ENCODE data around the gene SP1.
A peak's percentile ranks its signal among the peaks of the same experiment; 100 is the strongest.
"Not testable (repeated sequence)": the region's sequence is repeated elsewhere in the genome, so short reads cannot be mapped to it uniquely, and the experiment has no call there.

SP1 gene

DNA sequence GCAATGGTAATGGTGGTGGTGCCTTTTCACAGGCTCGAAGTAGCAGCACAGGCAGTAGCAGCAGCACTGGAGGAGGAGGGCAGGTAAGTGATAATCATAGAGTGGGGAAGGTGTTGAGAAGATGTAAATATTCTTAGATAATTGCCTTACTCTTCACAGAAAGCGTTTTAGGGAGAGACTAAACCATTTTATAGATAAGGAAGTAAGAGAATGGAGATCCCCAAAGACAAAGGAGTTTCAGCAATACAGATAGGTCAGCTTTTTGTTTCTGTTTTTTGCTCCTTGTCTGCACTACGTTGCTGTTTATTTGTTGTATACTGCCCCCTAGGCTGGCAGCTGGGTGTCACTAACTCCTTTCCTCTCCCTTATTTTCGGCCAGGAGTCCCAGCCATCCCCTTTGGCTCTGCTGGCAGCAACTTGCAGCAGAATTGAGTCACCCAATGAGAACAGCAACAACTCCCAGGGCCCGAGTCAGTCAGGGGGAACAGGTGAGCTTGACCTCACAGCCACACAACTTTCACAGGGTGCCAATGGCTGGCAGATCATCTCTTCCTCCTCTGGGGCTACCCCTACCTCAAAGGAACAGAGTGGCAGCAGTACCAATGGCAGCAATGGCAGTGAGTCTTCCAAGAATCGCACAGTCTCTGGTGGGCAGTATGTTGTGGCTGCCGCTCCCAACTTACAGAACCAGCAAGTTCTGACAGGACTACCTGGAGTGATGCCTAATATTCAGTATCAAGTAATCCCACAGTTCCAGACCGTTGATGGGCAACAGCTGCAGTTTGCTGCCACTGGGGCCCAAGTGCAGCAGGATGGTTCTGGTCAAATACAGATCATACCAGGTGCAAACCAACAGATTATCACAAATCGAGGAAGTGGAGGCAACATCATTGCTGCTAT is 2.0 kb downstream of the SP1 start:
- Histone ChIP-seq H3K36me3 (ENCODE audit: control insufficient read depth, insufficient read depth, low read length) (peaks cover 39% of the 10 kb centered on the region), H3K4me1 (ENCODE audit: control insufficient read depth, insufficient read depth, low read length) (peaks cover 35% of the 10 kb centered on the region), H3K27ac (ENCODE audit: low read depth, low read length) (peak overlapping the region; percentile 90), H3K4me3 (ENCODE audit: low read depth, low read length) (peak overlapping the region; percentile 76), H3K9me3 (ENCODE audit: control insufficient read depth, insufficient read depth, low read depth, low read length) (no peaks in the 10 kb centered on the region), H3K27me3 (ENCODE audit: control insufficient read depth, insufficient read depth, low read length) (no peaks in the 10 kb centered on the region), H3K9ac (ENCODE audit: low read length) (peak overlapping the region; percentile 82)

- H3K36me3 ChIP-seq (ENCODE audit: control insufficient read depth, insufficient read depth, low read length) = peaks cover 48% of the 10 kb centered on the region
- H3K9me3 ChIP-seq (ENCODE audit: control insufficient read depth, insufficient read depth, low read depth, low read length) = no peaks in the 10 kb centered on the region
- peak overlapping the region; percentile 35; the same call in 1 of the 2 replicates for H3K4me3 ChIP-seq (ENCODE audit: low read depth, low read length)
- peaks cover 33% of the 10 kb centered on the region for H3K4me1 ChIP-seq (ENCODE audit: control insufficient read depth, insufficient read depth, low read length)
- no peak overlapping the region for H3K27ac ChIP-seq (ENCODE audit: low read depth, low read length)
- H3K9ac ChIP-seq (ENCODE audit: low read length) = no peak overlapping the region
- no peaks in the 10 kb centered on the region for H3K27me3 ChIP-seq (ENCODE audit: control insufficient read depth, insufficient read depth, low read length)
These were observed 3.3 kb downstream of the SP1 start for GRCh38 chr12:53383258-53383657.

- H3K4me3 ChIP-seq (ENCODE audit: low read depth, low read length); H3K27ac ChIP-seq (ENCODE audit: low read depth, low read length); H3K27me3 ChIP-seq (ENCODE audit: control insufficient read depth, insufficient read depth, low read length); H3K9me3 ChIP-seq (ENCODE audit: control insufficient read depth, insufficient read depth, low read depth, low read length); H3K9ac ChIP-seq (ENCODE audit: low read length): not testable (repeated sequence)
- Histone ChIP-seq H3K4me1 (ENCODE audit: control insufficient read depth, insufficient read depth, low read length) (peaks cover 20% of the 10 kb centered on the region), H3K36me3 (ENCODE audit: control insufficient read depth, insufficient read depth, low read length) (peaks cover 60% of the 10 kb centered on the region)
These were observed 6.4 kb downstream of the SP1 start for GRCh38 chr12:53386381-53386780.

DNA sequence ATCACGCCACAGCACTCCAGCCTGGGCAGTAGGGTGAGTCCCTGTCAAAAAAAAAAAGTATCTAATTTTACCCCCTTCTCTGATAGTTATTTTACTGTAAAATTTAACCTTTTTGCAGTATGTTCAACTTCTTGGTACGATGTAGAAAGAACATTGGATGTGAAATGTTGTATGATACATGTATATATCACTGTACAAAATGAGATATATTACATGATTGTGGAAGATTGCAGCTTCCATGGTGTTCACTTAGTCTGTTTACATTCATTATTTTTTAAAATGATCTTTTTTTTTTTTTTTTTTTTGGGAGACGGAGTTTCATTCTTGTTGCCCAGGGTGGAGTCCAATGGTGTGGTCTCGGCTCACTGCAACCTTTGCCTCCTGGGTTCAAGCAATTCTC is 9.0 kb downstream of the SP1 start:
- H3K27me3 ChIP-seq (ENCODE audit: control insufficient read depth, insufficient read depth, low read length) = no peaks in the 10 kb centered on the region
- H3K4me1 ChIP-seq (ENCODE audit: control insufficient read depth, insufficient read depth, low read length) = no peaks in the 10 kb centered on the region
- H3K4me3 ChIP-seq (ENCODE audit: low read depth, low read length) = no peak overlapping the region
- no peak overlapping the region for H3K27ac ChIP-seq (ENCODE audit: low read depth, low read length)
- no peak overlapping the region for H3K9ac ChIP-seq (ENCODE audit: low read length)
- no peaks in the 10 kb centered on the region for H3K9me3 ChIP-seq (ENCODE audit: control insufficient read depth, insufficient read depth, low read depth, low read length)
- H3K36me3 ChIP-seq (ENCODE audit: control insufficient read depth, insufficient read depth, low read length) = peaks cover 37% of the 10 kb centered on the region

GRCh38 chr12:53389702-53390101 is 9.7 kb downstream of the SP1 start:
- no peak overlapping the region for H3K27ac ChIP-seq (ENCODE audit: low read depth, low read length)
- no peaks in the 10 kb centered on the region for H3K4me1 ChIP-seq (ENCODE audit: control insufficient read depth, insufficient read depth, low read length)
- no peak overlapping the region for H3K4me3 ChIP-seq (ENCODE audit: low read depth, low read length)
- no peak overlapping the region for H3K9ac ChIP-seq (ENCODE audit: low read length)
- peaks cover 32% of the 10 kb centered on the region for H3K36me3 ChIP-seq (ENCODE audit: control insufficient read depth, insufficient read depth, low read length)
- H3K27me3 ChIP-seq (ENCODE audit: control insufficient read depth, insufficient read depth, low read length) = no peaks in the 10 kb centered on the region
- H3K9me3 ChIP-seq (ENCODE audit: control insufficient read depth, insufficient read depth, low read depth, low read length) = no peaks in the 10 kb centered on the region

DNA sequence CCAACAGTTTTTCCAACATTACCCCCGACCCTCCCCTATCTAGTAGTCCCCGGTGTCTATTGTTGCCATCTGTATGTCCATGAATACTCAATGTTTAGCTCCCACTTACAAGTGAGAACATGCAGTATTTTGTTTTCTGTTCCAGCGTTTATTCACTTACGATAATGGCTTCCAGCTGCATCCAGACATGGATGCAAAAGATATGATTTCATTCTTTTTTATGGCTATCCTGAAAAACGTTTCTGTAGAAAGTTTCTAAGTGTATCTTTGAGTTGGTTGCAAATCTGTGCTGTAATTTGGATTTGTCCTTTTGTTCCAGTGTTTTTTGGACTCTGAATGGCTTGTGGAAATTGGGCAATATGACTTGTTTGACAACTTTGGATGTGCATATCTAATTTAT is 11.7 kb downstream of the SP1 start:
- Histone ChIP-seq H3K36me3 (ENCODE audit: control insufficient read depth, insufficient read depth, low read length) (peaks cover 22% of the 10 kb centered on the region), H3K27ac (ENCODE audit: low read depth, low read length) (no peak overlapping the region), H3K27me3 (ENCODE audit: control insufficient read depth, insufficient read depth, low read length) (no peaks in the 10 kb centered on the region), H3K4me1 (ENCODE audit: control insufficient read depth, insufficient read depth, low read length) (no peaks in the 10 kb centered on the region), H3K9me3 (ENCODE audit: control insufficient read depth, insufficient read depth, low read depth, low read length) (no peaks in the 10 kb centered on the region), H3K9ac (ENCODE audit: low read length) (no peak overlapping the region), H3K4me3 (ENCODE audit: low read depth, low read length) (no peak overlapping the region)

GRCh38 chr12:53399896-53400295 is 19.9 kb downstream of the SP1 start:
- Histone ChIP-seq H3K36me3 (ENCODE audit: control insufficient read depth, insufficient read depth, low read length) (peaks cover 14% of the 10 kb centered on the region), H3K4me1 (ENCODE audit: control insufficient read depth, insufficient read depth, low read length) (no peaks in the 10 kb centered on the region), H3K27me3 (ENCODE audit: control insufficient read depth, insufficient read depth, low read length) (no peaks in the 10 kb centered on the region), H3K9ac (ENCODE audit: low read length) (no peak overlapping the region), H3K9me3 (ENCODE audit: control insufficient read depth, insufficient read depth, low read depth, low read length) (no peaks in the 10 kb centered on the region), H3K27ac (ENCODE audit: low read depth, low read length) (no peak overlapping the region), H3K4me3 (ENCODE audit: low read depth, low read length) (no peak overlapping the region)

DNA sequence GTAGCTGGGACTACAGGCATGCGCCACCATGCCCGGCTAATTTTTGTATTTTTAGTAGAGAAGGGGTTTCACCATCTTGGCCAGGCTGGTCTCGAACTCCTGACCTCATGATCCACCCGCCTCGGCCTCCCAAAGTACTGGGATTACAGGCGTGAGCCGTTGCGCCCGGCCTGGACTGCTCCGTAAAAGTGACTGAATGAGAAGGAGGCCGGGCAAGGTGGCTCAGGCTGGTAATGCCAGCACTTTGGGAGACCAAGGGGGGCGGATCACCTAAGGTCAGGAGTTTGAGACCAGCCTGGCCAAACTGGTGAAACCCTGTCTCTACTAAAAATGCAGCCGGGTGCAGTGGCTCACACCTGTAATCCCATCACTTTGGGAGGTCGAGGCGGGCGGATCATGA is 22.4 kb downstream of the SP1 start:
- H3K4me1 ChIP-seq (ENCODE audit: control insufficient read depth, insufficient read depth, low read length); H3K4me3 ChIP-seq (ENCODE audit: low read depth, low read length); H3K27me3 ChIP-seq (ENCODE audit: control insufficient read depth, insufficient read depth, low read length); H3K27ac ChIP-seq (ENCODE audit: low read depth, low read length); H3K9ac ChIP-seq (ENCODE audit: low read length); H3K9me3 ChIP-seq (ENCODE audit: control insufficient read depth, insufficient read depth, low read depth, low read length): not testable (repeated sequence)
- H3K36me3 ChIP-seq (ENCODE audit: control insufficient read depth, insufficient read depth, low read length) = peaks cover 20% of the 10 kb centered on the region

DNA sequence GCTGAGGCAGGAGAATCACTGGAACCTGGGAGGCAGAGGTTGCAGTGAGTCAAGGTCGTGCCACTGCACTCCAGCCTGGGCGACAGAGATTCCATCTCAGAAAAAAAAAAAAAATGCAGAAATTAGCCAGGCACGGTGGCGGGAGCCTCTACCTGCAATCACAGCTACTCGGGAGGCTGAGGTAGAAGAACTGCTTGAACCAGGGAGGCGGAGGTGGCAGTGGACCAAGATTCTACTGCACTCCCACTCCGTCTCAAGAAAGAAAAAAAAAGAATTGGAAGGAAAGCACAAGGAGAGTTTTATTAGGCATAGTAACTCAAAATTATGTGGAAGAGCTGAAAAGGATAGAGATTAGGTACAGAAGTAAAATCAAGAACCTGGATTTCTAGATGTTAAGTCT is 22.9 kb downstream of the SP1 start:
- H3K27ac ChIP-seq (ENCODE audit: low read depth, low read length) = no peak overlapping the region

DNA sequence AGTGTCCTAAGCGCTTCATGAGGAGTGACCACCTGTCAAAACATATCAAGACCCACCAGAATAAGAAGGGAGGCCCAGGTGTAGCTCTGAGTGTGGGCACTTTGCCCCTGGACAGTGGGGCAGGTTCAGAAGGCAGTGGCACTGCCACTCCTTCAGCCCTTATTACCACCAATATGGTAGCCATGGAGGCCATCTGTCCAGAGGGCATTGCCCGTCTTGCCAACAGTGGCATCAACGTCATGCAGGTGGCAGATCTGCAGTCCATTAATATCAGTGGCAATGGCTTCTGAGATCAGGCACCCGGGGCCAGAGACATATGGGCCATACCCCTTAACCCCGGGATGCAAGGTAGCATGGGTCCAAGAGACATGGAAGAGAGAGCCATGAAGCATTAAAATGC is 31.0 kb downstream of the SP1 start:
- no peak overlapping the region for H3K4me3 ChIP-seq (ENCODE audit: low read depth, low read length)
- H3K9me3 ChIP-seq (ENCODE audit: control insufficient read depth, insufficient read depth, low read depth, low read length) = no peaks in the 10 kb centered on the region
- H3K27me3 ChIP-seq (ENCODE audit: control insufficient read depth, insufficient read depth, low read length) = no peaks in the 10 kb centered on the region
- H3K27ac ChIP-seq (ENCODE audit: low read depth, low read length) = no peak overlapping the region
- H3K36me3 ChIP-seq (ENCODE audit: control insufficient read depth, insufficient read depth, low read length) = peaks cover 54% of the 10 kb centered on the region
- no peak overlapping the region for H3K9ac ChIP-seq (ENCODE audit: low read length)
- H3K4me1 ChIP-seq (ENCODE audit: control insufficient read depth, insufficient read depth, low read length) = peaks cover 13% of the 10 kb centered on the region

More for the DNA sequence above, 22.9 kb downstream of the SP1 start:
- Histone ChIP-seq H3K9ac (ENCODE audit: low read length) (no peak overlapping the region), H3K36me3 (ENCODE audit: control insufficient read depth, insufficient read depth, low read length) (peaks cover 20% of the 10 kb centered on the region), H3K4me1 (ENCODE audit: control insufficient read depth, insufficient read depth, low read length) (no peaks in the 10 kb centered on the region), H3K4me3 (ENCODE audit: low read depth, low read length) (no peak overlapping the region), H3K9me3 (ENCODE audit: control insufficient read depth, insufficient read depth, low read depth, low read length) (no peaks in the 10 kb centered on the region), H3K27me3 (ENCODE audit: control insufficient read depth, insufficient read depth, low read length) (no peaks in the 10 kb centered on the region)

DNA sequence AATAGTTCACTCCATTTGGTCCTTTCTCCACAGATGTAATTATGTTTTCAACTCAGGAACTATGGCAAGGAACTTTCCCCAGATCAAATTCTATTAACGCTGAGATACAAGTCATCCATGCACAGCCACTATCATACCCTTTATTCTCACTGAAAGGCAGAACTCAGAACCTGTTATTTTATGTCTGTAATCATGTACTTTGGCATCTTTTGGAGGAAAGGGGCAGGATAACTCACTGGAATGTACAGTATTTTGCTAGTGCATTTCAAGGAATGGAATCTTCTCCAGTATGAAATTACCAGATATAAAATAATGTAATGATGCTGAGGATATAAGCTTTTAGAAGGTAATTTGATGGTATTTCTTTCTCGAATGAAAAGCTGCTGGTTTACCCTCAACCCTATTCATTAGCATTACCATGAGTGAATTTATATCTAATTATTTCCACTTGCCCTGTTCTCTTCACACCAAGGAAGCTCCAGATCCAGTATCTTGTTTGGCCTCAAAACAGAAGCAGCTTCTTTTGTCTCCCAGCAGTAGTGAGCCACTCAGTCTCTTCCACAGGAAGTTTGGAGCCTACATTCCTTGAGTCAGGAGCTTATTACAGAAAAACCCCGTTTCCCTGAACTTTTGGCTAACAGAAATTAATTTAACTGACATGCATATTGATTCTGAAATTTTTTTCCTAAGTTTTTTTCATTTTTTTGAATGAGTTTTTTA is 33.7 kb downstream of the SP1 start:
- peaks cover 47% of the 10 kb centered on the region for H3K36me3 ChIP-seq (ENCODE audit: control insufficient read depth, insufficient read depth, low read length)

More for the DNA sequence above, 33.7 kb downstream of the SP1 start:
- Histone ChIP-seq H3K27me3 (ENCODE audit: control insufficient read depth, insufficient read depth, low read length) (no peaks in the 10 kb centered on the region), H3K27ac (ENCODE audit: low read depth, low read length) (no peak overlapping the region), H3K4me3 (ENCODE audit: low read depth, low read length) (no peak overlapping the region), H3K4me1 (ENCODE audit: control insufficient read depth, insufficient read depth, low read length) (peaks cover 14% of the 10 kb centered on the region), H3K9ac (ENCODE audit: low read length) (no peak overlapping the region), H3K9me3 (ENCODE audit: control insufficient read depth, insufficient read depth, low read depth, low read length) (no peaks in the 10 kb centered on the region)

All from HUES6 (cell line).